ENCODE results near the gene RSKR. TPM values are rescaled to one million over a fixed set of nuclear protein-coding genes. Genes with fewer than 3 reads are reported as not detected.

RSKR gene
- total RNA-seq, 2 donors from 2014 or later = 8.0 to 11.8 TPM

DNA sequence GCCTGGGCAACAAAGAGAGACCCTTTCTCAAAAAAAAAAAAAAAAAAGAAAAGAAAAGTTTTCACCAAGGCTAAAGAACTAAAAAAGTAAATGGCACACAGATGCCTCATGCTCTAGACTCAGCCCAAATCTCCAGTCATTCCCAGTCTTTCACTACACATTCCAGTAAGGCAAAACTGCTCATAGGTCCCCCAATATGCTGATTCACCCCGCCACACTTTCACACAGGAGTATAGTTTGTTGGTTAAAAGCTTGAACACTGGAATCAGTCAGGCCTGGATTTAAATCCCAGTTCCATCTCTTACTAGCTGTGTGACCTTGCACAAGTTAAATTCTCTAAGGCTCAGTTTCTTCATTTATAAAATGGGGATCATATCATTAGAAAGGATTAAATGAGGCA is 44.5 kb downstream of the RSKR start:
- TF ChIP-seq, protein P1, sequence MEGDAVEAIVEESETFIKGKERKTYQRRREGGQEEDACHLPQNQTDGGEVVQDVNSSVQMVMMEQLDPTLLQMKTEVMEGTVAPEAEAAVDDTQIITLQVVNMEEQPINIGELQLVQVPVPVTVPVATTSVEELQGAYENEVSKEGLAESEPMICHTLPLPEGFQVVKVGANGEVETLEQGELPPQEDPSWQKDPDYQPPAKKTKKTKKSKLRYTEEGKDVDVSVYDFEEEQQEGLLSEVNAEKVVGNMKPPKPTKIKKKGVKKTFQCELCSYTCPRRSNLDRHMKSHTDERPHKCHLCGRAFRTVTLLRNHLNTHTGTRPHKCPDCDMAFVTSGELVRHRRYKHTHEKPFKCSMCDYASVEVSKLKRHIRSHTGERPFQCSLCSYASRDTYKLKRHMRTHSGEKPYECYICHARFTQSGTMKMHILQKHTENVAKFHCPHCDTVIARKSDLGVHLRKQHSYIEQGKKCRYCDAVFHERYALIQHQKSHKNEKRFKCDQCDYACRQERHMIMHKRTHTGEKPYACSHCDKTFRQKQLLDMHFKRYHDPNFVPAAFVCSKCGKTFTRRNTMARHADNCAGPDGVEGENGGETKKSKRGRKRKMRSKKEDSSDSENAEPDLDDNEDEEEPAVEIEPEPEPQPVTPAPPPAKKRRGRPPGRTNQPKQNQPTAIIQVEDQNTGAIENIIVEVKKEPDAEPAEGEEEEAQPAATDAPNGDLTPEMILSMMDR (IDR thresholded peaks at IDR 0.05) = no peak
- peaks cover 13 to 28% of the 10 kb centered on the region in 2 donors for H3K4me1 ChIP-seq (ENCODE audit: control insufficient read depth in 1 of 2, low read depth in 2 of 2)
- H3K27ac ChIP-seq = no peak overlapping the region
- ATAC-seq (ENCODE audit: insufficient number of reproducible peaks, low FRiP score, low read depth) (no peak), DNase-seq (ENCODE audit: low spot score) (no peak)
- no peak overlapping the region for H3K4me3 ChIP-seq
- no peaks in the 10 kb centered on the region for H3K9me3 ChIP-seq
- H3K27me3 ChIP-seq (replicated peaks; ENCODE audit: insufficient read depth) = no peaks in the 10 kb centered on the region
- H3K36me3 ChIP-seq = no peaks in the 10 kb centered on the region

- no peak overlapping the region for H3K27ac ChIP-seq
Measured at GRCh38 chr17:28567604-28568003, 46.4 kb downstream of the RSKR start.

DNA sequence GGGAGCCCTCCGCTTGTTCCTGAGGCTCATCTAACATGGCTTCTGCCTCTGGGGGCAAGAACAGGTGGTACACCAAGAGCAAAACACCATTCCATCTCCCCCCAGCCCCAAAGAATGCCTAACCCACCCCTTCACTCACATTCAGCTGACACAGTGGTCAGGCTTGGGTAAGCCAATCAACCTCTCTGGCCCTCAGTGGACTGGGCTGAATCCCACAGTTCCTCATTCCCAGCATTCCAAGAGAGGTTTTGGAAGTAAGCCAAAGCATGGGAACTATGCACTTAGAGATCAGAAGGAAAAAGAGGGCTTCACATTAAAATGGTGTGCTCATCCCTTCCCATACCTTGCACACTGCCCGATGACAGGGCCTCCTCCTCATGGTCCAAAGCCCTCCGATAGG is 50.5 kb downstream of the RSKR start:
- Histone ChIP-seq H3K4me3 (no peak overlapping the region), H3K36me3 (peaks cover 34% of the 10 kb centered on the region), H3K27ac (no peak overlapping the region), H3K4me1 (ENCODE audit: control insufficient read depth in 1 of 2, low read depth in 2 of 2) (no peaks in the 10 kb centered on the region), H3K27me3 (replicated peaks; ENCODE audit: insufficient read depth) (no peaks in the 10 kb centered on the region), H3K9me3 (no peaks in the 10 kb centered on the region)
- ATAC-seq (ENCODE audit: insufficient number of reproducible peaks, low FRiP score, low read depth) (no peak), DNase-seq (ENCODE audit: low spot score) (no peak)
- TF ChIP-seq, protein P1 (IDR thresholded peaks at IDR 0.05) = no peak

More at GRCh38 chr17:28567604-28568003, 46.4 kb downstream of the RSKR start:
- H3K27me3 ChIP-seq (replicated peaks; ENCODE audit: insufficient read depth) = no peaks in the 10 kb centered on the region
- H3K4me1 ChIP-seq (ENCODE audit: control insufficient read depth in 1 of 2, low read depth in 2 of 2) = peaks cover 13 to 22% of the 10 kb centered on the region in 2 donors
- no peak for ATAC-seq (ENCODE audit: insufficient number of reproducible peaks, low FRiP score, low read depth)
- no peak for DNase-seq (ENCODE audit: low spot score)
- no peaks in the 10 kb centered on the region for H3K9me3 ChIP-seq
- H3K4me3 ChIP-seq = no peak overlapping the region
- H3K36me3 ChIP-seq = peaks cover 13% of the 10 kb centered on the region
- TF ChIP-seq, protein P1 (IDR thresholded peaks at IDR 0.05) = no peak

Other genes starting within 250 kb of the RSKR start
- not detected for gene SEBOX, start 249.0 kb downstream of the RSKR start, total RNA-seq
- 1 to 10 TPM; 1.1 to 3.1 TPM for gene VTN, start 243.9 kb downstream of the RSKR start, total RNA-seq
- gene SARM1, start 242.5 kb downstream of the RSKR start, total RNA-seq = 10 to 100 TPM; 19.5 to 24.1 TPM
- 10 to 100 TPM; 11.9 to 29.2 TPM for gene SLC46A1, start 208.0 kb downstream of the RSKR start, total RNA-seq
- gene SLC13A2, start 140.5 kb downstream of the RSKR start, total RNA-seq = not detected
- not detected for gene FOXN1, start 107.8 kb downstream of the RSKR start, total RNA-seq
- gene UNC119, start 61.6 kb downstream of the RSKR start, total RNA-seq = 10 to 100 TPM; 27.8 to 34.9 TPM
- 10 to 100 TPM; 39.1 to 63.1 TPM for gene PIGS, start 42.7 kb downstream of the RSKR start, total RNA-seq
- 10 to 100 TPM; 43.3 to 43.7 TPM for gene ALDOC, start 37.3 kb downstream of the RSKR start, total RNA-seq
- 1 to 10 TPM; 1.6 to 5.9 TPM for gene SPAG5, start 15.2 kb downstream of the RSKR start, total RNA-seq
- gene BLTP2, start 31.0 kb upstream of the RSKR start, total RNA-seq = 100 to 1,000 TPM; 125 to 139 TPM
- gene SDF2, start 47.7 kb upstream of the RSKR start, total RNA-seq = 10 to 100 TPM; 52.3 to 53.1 TPM
- 100 to 1,000 TPM in 1 of 2 donors, 10 to 100 TPM in 1; 45.6 to 133 TPM for gene SUPT6H, start 48.0 kb upstream of the RSKR start, total RNA-seq
- 1 to 10 TPM; 1.1 to 1.8 TPM for gene PROCA1, start 97.7 kb upstream of the RSKR start, total RNA-seq
- 100 to 1,000 TPM; 288 to 381 TPM for gene RAB34, start 103.7 kb upstream of the RSKR start, total RNA-seq
- 100 to 1,000 TPM; 279 to 387 TPM for gene RPL23A, start 105.8 kb upstream of the RSKR start, total RNA-seq
- gene TLCD1, start 112.0 kb upstream of the RSKR start, total RNA-seq = 1 to 10 TPM in 1 of 2 donors, not detected in 1; 1.9 TPM
- gene NEK8, start 114.6 kb upstream of the RSKR start, total RNA-seq = 1 to 10 TPM; 1.5 to 2.2 TPM
- gene TRAF4, start 129.8 kb upstream of the RSKR start, total RNA-seq = 10 to 100 TPM in 1 of 2 donors, 1 to 10 TPM in 1; 9.9 to 22.4 TPM
- 10 to 100 TPM; 19.9 to 23.4 TPM for gene FAM222B, start 228.6 kb upstream of the RSKR start, total RNA-seq
- gene ERAL1, start 240.8 kb upstream of the RSKR start, total RNA-seq = 10 to 100 TPM; 30.6 to 34.6 TPM

All from thoracic aorta (tissue), 2 donors.